ENCODE data around the gene SSX7. TPM values are rescaled to one million over a fixed set of nuclear protein-coding genes. Genes with fewer than 3 reads are reported as not detected.
A peak's percentile ranks its signal among the peaks of the same experiment; 100 is the strongest.
"Not testable (repeated sequence)": the region's sequence is repeated elsewhere in the genome, so short reads cannot be mapped to it uniquely, and the experiment has no call there.

The SSX7 gene, protein sequence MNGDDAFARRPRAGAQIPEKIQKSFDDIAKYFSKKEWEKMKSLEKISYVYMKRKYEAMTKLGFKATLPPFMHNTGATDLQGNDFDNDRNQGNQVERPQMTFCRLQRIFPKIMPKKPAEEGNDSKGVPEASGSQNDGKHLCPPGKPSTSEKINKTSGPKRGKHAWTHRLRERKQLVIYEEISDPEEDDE
- total RNA-seq = not detected

GRCh38 chrX:52654800-52655199, at the start of gene SSX7:
Gene SSX7, minus strand, starts transcription at chrX:52654900. Its CDS starts 1,428 bp downstream, at chrX:52653472.
- in situ Hi-C loops (cut with MboI; ENCODE audit: low pct_unique_long_range_greater_than_20kb in 2 of 9, low sequenced_read_pairs in 9 of 9, unreplicated experiment in 9 of 9); H3K27ac ChIP-seq; H3K4me1 ChIP-seq (replicated peaks in 1 of 2); H3K4me3 ChIP-seq; ATAC-seq (replicated peaks in 6 of 8): not testable (repeated sequence)
- 30 to 100% (median 60%) methylated on average over 1 to 5 of the region's 9 CpGs; no CpG with 5 or more reads in 5 of the 10 experiments for WGBS, 10 experiments

DNA sequence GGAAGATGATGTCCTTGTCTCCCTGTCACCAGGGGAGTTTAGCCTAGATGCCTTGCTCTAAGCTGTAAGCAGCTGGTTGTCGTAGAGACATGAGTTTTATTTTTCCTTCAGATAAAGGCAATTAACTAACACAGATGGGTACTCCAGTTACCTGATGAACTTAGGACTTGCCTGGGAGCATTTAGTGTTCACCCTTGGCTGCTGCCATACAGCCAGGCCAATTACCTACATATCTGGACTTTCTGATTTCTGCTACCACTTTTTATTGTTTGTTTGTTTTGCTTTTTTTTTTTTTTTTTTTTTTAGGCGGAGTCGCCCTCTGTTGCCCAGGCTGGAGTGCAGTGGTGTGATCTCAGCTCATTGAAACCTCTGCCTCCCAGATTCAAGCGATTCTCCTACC, 37.3 kb upstream of the SSX7 start:
- H3K4me1 ChIP-seq (replicated peaks in 1 of 2); H3K27ac ChIP-seq; H3K4me3 ChIP-seq; in situ Hi-C loops (cut with MboI; ENCODE audit: low pct_unique_long_range_greater_than_20kb in 2 of 9, low sequenced_read_pairs in 9 of 9, unreplicated experiment in 9 of 9); ATAC-seq (replicated peaks in 6 of 8): not testable (repeated sequence)
- WGBS, 10 experiments = no CpG with 5 or more reads among the region's 4 CpGs

DNA sequence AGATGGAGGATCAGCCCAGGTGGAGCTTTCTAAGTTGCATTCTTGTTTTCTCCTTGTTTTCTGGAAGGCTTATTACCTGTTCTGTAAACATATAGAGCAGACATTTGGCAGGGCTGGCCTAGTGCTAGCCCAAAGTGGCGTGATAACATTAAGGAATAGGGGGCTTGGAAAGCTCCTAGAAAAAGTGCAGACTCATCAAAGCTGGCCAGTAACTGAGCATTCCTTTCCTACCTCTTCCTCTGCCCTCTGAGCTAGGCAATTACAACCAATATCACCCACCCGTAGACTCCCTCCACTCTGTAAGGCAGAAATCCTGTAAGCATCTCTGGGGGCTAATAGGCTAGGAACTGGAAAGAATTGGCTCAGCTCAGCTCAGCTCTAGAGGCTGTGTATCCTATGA, 7.5 kb upstream of the SSX7 start:
- ATAC-seq (replicated peaks in 6 of 8); H3K4me3 ChIP-seq; H3K27ac ChIP-seq; in situ Hi-C loops (cut with MboI; ENCODE audit: low pct_unique_long_range_greater_than_20kb in 2 of 9, low sequenced_read_pairs in 9 of 9, unreplicated experiment in 9 of 9); H3K4me1 ChIP-seq (replicated peaks in 1 of 2): not testable (repeated sequence)
- no CpG with 5 or more reads among the region's 2 CpGs for WGBS, 10 experiments

GRCh38 chrX:52655475-52655874, 775 bp upstream of the SSX7 start:
- H3K4me3 ChIP-seq; ATAC-seq (replicated peaks in 6 of 8); H3K4me1 ChIP-seq (replicated peaks in 1 of 2); H3K27ac ChIP-seq; in situ Hi-C loops (cut with MboI; ENCODE audit: low pct_unique_long_range_greater_than_20kb in 2 of 9, low sequenced_read_pairs in 9 of 9, unreplicated experiment in 9 of 9): not testable (repeated sequence)
- 20 to 100% (median 68%) methylated on average over 1 to 8 of the region's 8 CpGs; no CpG with 5 or more reads in 4 of the 10 experiments for WGBS, 10 experiments

- H3K4me3 ChIP-seq; H3K27ac ChIP-seq; ATAC-seq (replicated peaks in 6 of 8); in situ Hi-C loops (cut with MboI; ENCODE audit: low pct_unique_long_range_greater_than_20kb in 2 of 9, low sequenced_read_pairs in 9 of 9, unreplicated experiment in 9 of 9); H3K4me1 ChIP-seq (replicated peaks in 1 of 2): not testable (repeated sequence)
- 0 to 55% (median 7%) methylated on average over 1 to 2 of the region's 3 CpGs; no CpG with 5 or more reads in 7 of the 10 experiments for WGBS, 10 experiments
These were observed 4.0 kb downstream of the SSX7 start for GRCh38 chrX:52650676-52651075.

DNA sequence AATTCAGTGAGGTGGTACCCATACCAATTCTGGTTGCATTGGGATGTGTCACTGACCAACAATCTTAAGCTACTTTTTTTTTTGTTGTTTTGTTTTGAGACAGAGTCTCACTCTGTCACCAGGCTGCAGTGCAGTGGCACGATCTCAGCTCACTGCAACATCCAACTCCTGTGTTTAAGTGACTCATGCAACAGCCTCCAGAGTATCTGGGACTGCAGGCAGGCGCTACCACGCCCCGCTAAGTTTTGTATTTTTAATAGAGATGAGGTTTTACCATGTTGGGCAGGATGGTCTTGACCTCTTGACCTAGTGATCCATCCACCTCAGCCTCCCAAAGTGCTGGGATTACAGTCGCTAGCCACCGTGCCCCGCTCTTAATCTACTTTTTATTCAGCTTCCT, 5.7 kb downstream of the SSX7 start:
- H3K27ac ChIP-seq; ATAC-seq (replicated peaks in 6 of 8); H3K4me3 ChIP-seq; in situ Hi-C loops (cut with MboI; ENCODE audit: low pct_unique_long_range_greater_than_20kb in 2 of 9, low sequenced_read_pairs in 9 of 9, unreplicated experiment in 9 of 9); H3K4me1 ChIP-seq (replicated peaks in 1 of 2): not testable (repeated sequence)
- 60 to 89% methylated on average over 3 to 7 of the region's 7 CpGs; no CpG with 5 or more reads in 8 of the 10 experiments for WGBS, 10 experiments

- in situ Hi-C loops (cut with MboI; ENCODE audit: low pct_unique_long_range_greater_than_20kb in 2 of 9, low sequenced_read_pairs in 9 of 9, unreplicated experiment in 9 of 9) = not testable (repeated sequence)
- 21 to 100% (median 57%) methylated on average over 1 to 3 of the region's 3 CpGs; no CpG with 5 or more reads in 5 of the 10 experiments for WGBS, 10 experiments
These were observed 26.2 kb downstream of the SSX7 start for GRCh38 chrX:52628483-52628882.

GRCh38 chrX:52620661-52621060, 34.0 kb downstream of the SSX7 start:
- H3K27ac ChIP-seq; in situ Hi-C loops (cut with MboI; ENCODE audit: low pct_unique_long_range_greater_than_20kb in 2 of 9, low sequenced_read_pairs in 9 of 9, unreplicated experiment in 9 of 9); H3K4me3 ChIP-seq; H3K4me1 ChIP-seq (replicated peaks in 1 of 2); ATAC-seq (replicated peaks in 6 of 8): not testable (repeated sequence)
- 23 to 60% (median 38%) methylated on average over 1 to 5 of the region's 8 CpGs; no CpG with 5 or more reads in 7 of the 10 experiments for WGBS, 10 experiments

More at GRCh38 chrX:52628483-52628882, 26.2 kb downstream of the SSX7 start:
- not testable (repeated sequence) for ATAC-seq (replicated peaks in 6 of 8); H3K27ac ChIP-seq; H3K4me3 ChIP-seq; H3K4me1 ChIP-seq (replicated peaks in 1 of 2)

DNA sequence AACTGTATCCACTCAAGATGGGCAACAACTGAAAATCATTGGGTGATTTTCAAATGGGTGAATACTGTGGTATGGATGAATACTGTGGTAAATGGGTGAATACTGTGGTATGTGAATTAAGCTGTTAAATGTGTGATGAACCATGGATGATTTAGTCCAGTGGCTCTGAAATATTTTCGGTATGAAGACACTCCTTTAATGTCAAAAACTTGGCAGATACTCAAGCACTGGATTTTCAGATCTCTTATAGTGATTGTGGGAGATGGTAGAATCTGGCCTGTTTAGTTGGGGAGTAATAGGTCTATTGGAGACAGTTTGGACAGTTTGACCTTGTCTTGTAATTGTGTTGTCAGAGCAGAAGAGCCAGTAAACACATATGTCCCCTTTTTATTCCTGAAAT, 45.7 kb downstream of the SSX7 start:
- in situ Hi-C loops (cut with MboI; ENCODE audit: low pct_unique_long_range_greater_than_20kb in 2 of 9, low sequenced_read_pairs in 9 of 9, unreplicated experiment in 9 of 9) = no loop called here
- WGBS, 10 experiments = 0 to 38% (median 0%) methylated on average over 1 of the region's 1 CpG; no CpG with 5 or more reads in 7 of the 10 experiments
- ATAC-seq (replicated peaks in 6 of 8) = no peak
- H3K27ac ChIP-seq = no peak overlapping the region
- no peaks in the 10 kb centered on the region for H3K4me1 ChIP-seq (replicated peaks in 1 of 2)
- H3K4me3 ChIP-seq = no peak overlapping the region

GRCh38 chrX:52603151-52603550, 51.5 kb downstream of the SSX7 start:
- WGBS, 10 experiments = 0 to 90% (median 40%) methylated on average over 1 to 3 of the region's 8 CpGs; no CpG with 5 or more reads in 5 of the 10 experiments
- ATAC-seq (replicated peaks in 6 of 8) = peak in 1 of 8 experiments; percentile 52
- H3K27ac ChIP-seq; H3K4me1 ChIP-seq (replicated peaks in 1 of 2); H3K4me3 ChIP-seq; in situ Hi-C loops (cut with MboI; ENCODE audit: low pct_unique_long_range_greater_than_20kb in 2 of 9, low sequenced_read_pairs in 9 of 9, unreplicated experiment in 9 of 9): not testable (repeated sequence)

DNA sequence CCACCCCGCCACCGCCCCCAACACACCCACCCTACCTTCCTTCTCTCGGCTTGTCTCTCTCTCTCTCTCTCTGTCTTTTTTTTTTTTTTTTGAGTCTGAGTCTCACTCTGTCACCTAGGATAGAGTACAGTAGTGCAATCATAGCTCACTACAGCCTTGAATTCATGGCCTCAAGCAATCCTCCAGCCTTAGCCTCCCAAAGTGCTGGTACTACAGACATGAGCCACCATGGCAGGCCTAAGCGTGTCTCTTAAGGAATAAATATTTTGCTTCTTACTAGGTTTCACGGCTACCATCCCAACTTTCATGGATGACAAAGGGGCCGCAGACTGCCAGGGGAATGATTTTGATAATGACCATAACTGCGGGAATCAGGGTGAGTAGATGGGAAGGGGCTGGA, 55.8 kb downstream of the SSX7 start:
- no peak for ATAC-seq (replicated peaks in 6 of 8)
- no peak overlapping the region for H3K4me3 ChIP-seq
- WGBS, 10 experiments = 54% methylated on average over 3 of the region's 7 CpGs; no CpG with 5 or more reads in 9 of the 10 experiments
- H3K27ac ChIP-seq = no peak overlapping the region
- H3K4me1 ChIP-seq (replicated peaks in 1 of 2) = no peaks in the 10 kb centered on the region
- in situ Hi-C loops (cut with MboI; ENCODE audit: low pct_unique_long_range_greater_than_20kb in 2 of 9, low sequenced_read_pairs in 9 of 9, unreplicated experiment in 9 of 9) = no loop called here

DNA sequence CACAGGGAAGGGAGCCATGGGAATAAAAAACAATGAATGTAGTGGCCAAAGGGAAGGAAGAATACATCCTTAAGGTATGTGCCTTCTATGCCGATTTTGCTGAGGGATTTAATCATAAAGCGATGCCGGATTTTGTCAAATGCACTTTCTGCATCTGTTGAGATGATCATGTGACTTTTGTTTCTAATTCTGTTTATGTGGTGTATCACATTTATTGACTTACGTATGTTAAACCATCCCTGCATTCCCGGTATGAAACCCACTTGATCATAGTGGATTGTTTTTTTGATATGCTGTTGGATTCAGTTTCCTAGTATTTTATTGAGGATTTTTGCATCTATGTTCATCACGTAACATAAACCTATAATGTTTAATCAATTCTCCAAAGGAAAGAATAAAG, 60.0 kb downstream of the SSX7 start:
- H3K4me1 ChIP-seq (replicated peaks in 1 of 2) = no peaks in the 10 kb centered on the region
- WGBS, 10 experiments = 0 to 94% (median 80%) methylated on average over 1 to 6 of the region's 6 CpGs; no CpG with 5 or more reads in 1 of the 10 experiments
- H3K4me3 ChIP-seq = no peak overlapping the region
- no peak overlapping the region for H3K27ac ChIP-seq
- in situ Hi-C loops (cut with MboI; ENCODE audit: low pct_unique_long_range_greater_than_20kb in 2 of 9, low sequenced_read_pairs in 9 of 9, unreplicated experiment in 9 of 9) = no loop called here
- ATAC-seq (replicated peaks in 6 of 8) = no peak

Data from motor neuron (in vitro differentiated cells).